Umbilical cord (tissue), 2 donors: ENCODE results near the gene IP6K1. TPM values are rescaled to one million over a fixed set of nuclear protein-coding genes. Genes with fewer than 3 reads are reported as not detected.
A peak's percentile ranks its signal among the peaks of the same experiment; 100 is the strongest.
"Not testable (repeated sequence)": the region's sequence is repeated elsewhere in the genome, so short reads cannot be mapped to it uniquely, and the experiment has no call there.

ENCODE experiments used
- DNase-seq: peaks from one replicate; pipeline ENCODE4 v3.0.0-alpha.2; 2015; ENCODE audit warnings: low spot score
- total RNA-seq: library from RNA; depleted of rRNA; stranded (reverse); fragments of >200 nt; gene quantifications from one replicate; pipeline ENCODE4 v1.2.3, GENCODE V29; 2014; ENCODE audit warnings: low replicate concordance; ENCODE audit not compliant: insufficient read depth

Gene IP6K1
- total RNA-seq, 1 donor from 2014 or later, result 25.8 TPM

GRCh38 chr3:49712166-49712565 is 74.2 kb downstream of the IP6K1 start:
- no peak for DNase-seq

GRCh38 chr3:49711489-49711888 is 74.9 kb downstream of the IP6K1 start:
- DNase-seq, result no peak

GRCh38 chr3:49709852-49710251 is 76.5 kb downstream of the IP6K1 start:
- no peak for DNase-seq

- no peak for DNase-seq
Measured at GRCh38 chr3:49707113-49707480, 79.2 kb downstream of the IP6K1 start.

- DNase-seq, result no peak
Measured at GRCh38 chr3:49706456-49707112, 79.8 kb downstream of the IP6K1 start.

GRCh38 chr3:49705390-49705960 is 80.9 kb downstream of the IP6K1 start:
- no peak for DNase-seq

GRCh38 chr3:49704629-49705028 is 81.7 kb downstream of the IP6K1 start:
- DNase-seq, result no peak

GRCh38 chr3:49703956-49704355 is 82.4 kb downstream of the IP6K1 start:
- no peak for DNase-seq

- DNase-seq, result peak; percentile 56
Measured at GRCh38 chr3:49703443-49703927, 82.9 kb downstream of the IP6K1 start.

- no peak for DNase-seq
Measured at GRCh38 chr3:49702672-49703071, 83.7 kb downstream of the IP6K1 start.

- DNase-seq, result no peak
Measured at GRCh38 chr3:49701388-49702077, 84.8 kb downstream of the IP6K1 start.

- no peak for DNase-seq
Measured at GRCh38 chr3:49700453-49701128, 85.8 kb downstream of the IP6K1 start.

GRCh38 chr3:49700014-49700413 is 86.3 kb downstream of the IP6K1 start:
- no peak for DNase-seq

- no peak for DNase-seq
Measured at GRCh38 chr3:49699281-49699979, 86.9 kb downstream of the IP6K1 start.

- DNase-seq, result not testable (repeated sequence)
Measured at GRCh38 chr3:49695350-49696015, 90.9 kb downstream of the IP6K1 start.

GRCh38 chr3:49694409-49695070 is 91.8 kb downstream of the IP6K1 start:
- DNase-seq, result not testable (repeated sequence)

GRCh38 chr3:49691481-49691880 is 94.9 kb downstream of the IP6K1 start:
- not testable (repeated sequence) for DNase-seq

GRCh38 chr3:49690856-49691255 is 95.5 kb downstream of the IP6K1 start:
- DNase-seq, result not testable (repeated sequence)

GRCh38 chr3:49689908-49690624 is 96.3 kb downstream of the IP6K1 start:
- not testable (repeated sequence) for DNase-seq
